WERI-Rb-1 (cell line): ENCODE measurements around the gene P2RY2.

ENCODE experiments used
- DNase-seq: peaks from one replicate; pipeline ENCODE4 v3.0.0-alpha.2; 2020
- H3K27ac ChIP-seq: fragments of 250-450 bp; sonication (Bioruptor Pico); 2 replicates; pipeline ENCODE4 v1.5.1; 2020; ENCODE audit warnings: mild to moderate bottlenecking, moderate library complexity
- H3K27me3 ChIP-seq: fragments of 250-450 bp; sonication (Bioruptor Pico); 2 replicates; pipeline ENCODE4 v1.5.1; 2021; ENCODE audit warnings: mild to moderate bottlenecking, low read depth, moderate library complexity; ENCODE audit not compliant: insufficient read depth, severe bottlenecking
- H3K36me3 ChIP-seq: fragments of 250-450 bp; sonication (Bioruptor Pico); 2 replicates; pipeline ENCODE4 v1.5.1; 2020; ENCODE audit warnings: mild to moderate bottlenecking, moderate library complexity
- H3K4me3 ChIP-seq: 2 replicates; pipeline ENCODE4 v1.5.1; 2011; ENCODE audit warnings: low read depth, mild to moderate bottlenecking, control low read depth, low read length
- H3K9me3 ChIP-seq: fragments of 250-450 bp; sonication (Bioruptor Pico); 2 replicates; pipeline ENCODE4 v1.5.1; 2021; ENCODE audit warnings: mild to moderate bottlenecking, moderate library complexity; ENCODE audit not compliant: severe bottlenecking
- TF ChIP-seq, protein P1 (sequence below): IDR thresholded peaks from 2 replicates; pipeline ENCODE4 v1.5.1; 2011; ENCODE audit warnings: low read depth, mild to moderate bottlenecking, control low read depth, inconsistent platforms, low read length

The P2RY2 gene

DNA sequence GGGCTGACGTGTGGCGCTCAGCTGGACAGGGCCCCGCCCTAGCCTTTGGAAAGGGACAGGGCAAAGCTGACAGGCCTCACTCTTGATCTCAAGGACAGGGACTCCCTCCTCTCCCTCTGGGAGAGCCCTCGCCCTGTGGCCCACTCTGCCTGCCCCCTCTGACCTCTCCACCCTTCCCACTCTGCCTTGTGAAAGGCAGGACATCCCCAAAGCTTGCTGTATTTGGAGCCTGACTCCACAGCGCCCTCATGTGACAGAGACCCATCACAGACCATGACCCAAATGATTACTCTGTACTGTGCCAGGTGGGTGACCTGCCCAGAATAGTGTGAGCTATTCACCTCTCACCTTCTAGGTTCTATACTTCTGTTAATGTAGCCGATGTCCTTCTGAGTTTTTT lies 18.8 kb downstream of the P2RY2 start:
- DNase-seq = peak; percentile 77
- Histone ChIP-seq H3K27ac (no peak overlapping the region), H3K9me3 (no peaks in the 10 kb centered on the region), H3K27me3 (no peaks in the 10 kb centered on the region), H3K4me3 (no peak overlapping the region), H3K36me3 (no peaks in the 10 kb centered on the region)
- TF ChIP-seq, protein P1, sequence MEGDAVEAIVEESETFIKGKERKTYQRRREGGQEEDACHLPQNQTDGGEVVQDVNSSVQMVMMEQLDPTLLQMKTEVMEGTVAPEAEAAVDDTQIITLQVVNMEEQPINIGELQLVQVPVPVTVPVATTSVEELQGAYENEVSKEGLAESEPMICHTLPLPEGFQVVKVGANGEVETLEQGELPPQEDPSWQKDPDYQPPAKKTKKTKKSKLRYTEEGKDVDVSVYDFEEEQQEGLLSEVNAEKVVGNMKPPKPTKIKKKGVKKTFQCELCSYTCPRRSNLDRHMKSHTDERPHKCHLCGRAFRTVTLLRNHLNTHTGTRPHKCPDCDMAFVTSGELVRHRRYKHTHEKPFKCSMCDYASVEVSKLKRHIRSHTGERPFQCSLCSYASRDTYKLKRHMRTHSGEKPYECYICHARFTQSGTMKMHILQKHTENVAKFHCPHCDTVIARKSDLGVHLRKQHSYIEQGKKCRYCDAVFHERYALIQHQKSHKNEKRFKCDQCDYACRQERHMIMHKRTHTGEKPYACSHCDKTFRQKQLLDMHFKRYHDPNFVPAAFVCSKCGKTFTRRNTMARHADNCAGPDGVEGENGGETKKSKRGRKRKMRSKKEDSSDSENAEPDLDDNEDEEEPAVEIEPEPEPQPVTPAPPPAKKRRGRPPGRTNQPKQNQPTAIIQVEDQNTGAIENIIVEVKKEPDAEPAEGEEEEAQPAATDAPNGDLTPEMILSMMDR = peak; percentile 90

DNA sequence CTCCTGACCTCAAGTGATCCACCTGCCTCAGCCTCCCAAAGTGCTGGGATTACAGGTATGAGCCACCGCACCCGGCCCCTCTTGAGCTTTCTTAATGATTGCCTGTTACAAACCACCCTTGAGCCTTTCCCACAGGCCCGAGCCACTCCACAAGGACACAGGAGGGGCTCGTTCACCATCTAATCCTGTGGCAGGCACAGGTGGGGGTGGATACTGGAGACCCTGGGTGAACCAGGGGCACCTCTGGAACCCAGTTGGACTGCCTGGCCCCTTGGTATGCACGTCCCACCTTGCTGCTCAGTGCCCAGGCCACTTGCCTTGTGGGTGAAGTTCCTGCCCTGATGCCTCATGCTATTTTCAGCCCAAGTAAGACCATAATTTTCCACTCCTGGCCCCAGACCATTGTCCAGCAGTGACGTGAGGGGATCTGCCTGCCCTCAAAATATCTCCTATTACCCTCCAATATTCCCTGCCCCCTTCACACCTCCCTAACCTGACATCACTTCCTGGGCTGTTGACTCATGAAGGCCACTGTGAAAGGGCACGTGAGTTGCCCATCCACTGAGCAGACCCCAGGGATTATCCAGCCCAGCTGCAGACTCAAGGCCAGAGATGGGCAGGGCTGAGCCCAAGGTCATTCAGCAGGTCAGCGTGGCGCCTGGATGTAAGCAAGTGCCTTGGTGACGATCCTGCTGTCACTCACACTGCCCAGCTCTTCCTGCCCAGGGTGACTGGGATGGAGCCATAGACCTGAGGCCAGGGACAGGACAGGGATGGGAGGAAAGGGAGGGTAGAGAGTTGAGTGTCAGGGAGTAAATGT lies 19.6 kb downstream of the P2RY2 start:
- TF ChIP-seq, protein P1 = no peak
- no peaks in the 10 kb centered on the region for H3K27me3 ChIP-seq
- no peak overlapping the region for H3K4me3 ChIP-seq
- DNase-seq = peak; percentile 32
- H3K27ac ChIP-seq = no peak overlapping the region
- H3K36me3 ChIP-seq = no peaks in the 10 kb centered on the region
- no peaks in the 10 kb centered on the region for H3K9me3 ChIP-seq

DNA sequence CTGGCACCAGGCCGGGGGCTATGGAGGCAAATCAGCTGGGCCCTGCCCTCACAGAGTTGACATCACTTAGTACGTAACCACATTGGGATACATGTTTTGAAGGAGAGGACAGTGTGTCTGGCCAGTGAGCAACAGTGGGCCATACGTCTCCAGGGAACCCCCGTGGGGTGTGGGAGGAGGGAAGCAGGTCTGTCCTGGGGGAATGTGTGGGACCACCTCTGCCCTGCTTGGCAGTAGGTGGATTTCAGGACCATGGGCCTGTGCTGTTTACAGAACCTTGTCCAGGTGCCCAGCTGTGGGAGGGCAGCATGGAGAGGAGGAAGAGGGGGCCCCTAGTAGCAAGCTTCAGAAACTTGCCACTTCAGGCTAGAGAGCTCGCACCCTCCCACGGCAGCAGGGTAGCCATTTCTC lies 21.0 kb downstream of the P2RY2 start:
- no peaks in the 10 kb centered on the region for H3K36me3 ChIP-seq
- no peaks in the 10 kb centered on the region for H3K27me3 ChIP-seq
- no peak overlapping the region for H3K4me3 ChIP-seq
- no peaks in the 10 kb centered on the region for H3K9me3 ChIP-seq
- no peak overlapping the region for H3K27ac ChIP-seq
- DNase-seq = no peak
- TF ChIP-seq, protein P1 = no peak

DNA sequence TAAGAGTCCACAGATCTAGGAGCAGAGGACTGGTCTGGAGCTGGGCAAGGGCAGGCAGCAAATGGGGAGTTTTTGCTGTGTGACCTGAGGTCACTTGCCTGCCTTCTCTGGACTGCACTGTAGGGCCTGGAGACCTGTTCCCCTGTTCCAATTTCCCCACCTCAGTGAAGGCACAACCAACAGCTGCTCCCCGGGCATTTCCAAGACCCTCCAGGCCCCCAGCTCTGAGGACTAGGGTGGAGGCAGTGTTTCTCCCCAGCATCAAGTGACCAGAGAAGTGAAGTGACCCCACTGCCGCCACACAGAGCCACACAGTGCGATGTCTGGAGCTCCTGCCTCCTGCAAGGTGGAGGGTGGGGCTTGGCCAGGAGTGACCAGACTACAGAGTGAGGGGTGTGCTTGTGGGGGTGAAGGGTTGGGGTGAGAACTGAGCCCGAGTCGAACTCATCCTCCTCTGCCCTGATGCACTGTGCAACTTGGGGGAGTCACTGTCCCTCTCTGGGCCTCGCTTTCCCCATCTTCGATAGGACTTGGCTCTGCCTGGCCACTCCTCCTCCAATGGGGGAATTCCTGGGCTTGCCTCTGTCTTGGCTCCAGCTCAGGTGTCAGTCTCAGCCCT lies 21.6 kb downstream of the P2RY2 start:
- Histone ChIP-seq H3K36me3 (no peaks in the 10 kb centered on the region), H3K9me3 (no peaks in the 10 kb centered on the region), H3K4me3 (no peak overlapping the region), H3K27ac (no peak overlapping the region), H3K27me3 (no peaks in the 10 kb centered on the region)
- TF ChIP-seq, protein P1 = no peak
- no peak for DNase-seq

DNA sequence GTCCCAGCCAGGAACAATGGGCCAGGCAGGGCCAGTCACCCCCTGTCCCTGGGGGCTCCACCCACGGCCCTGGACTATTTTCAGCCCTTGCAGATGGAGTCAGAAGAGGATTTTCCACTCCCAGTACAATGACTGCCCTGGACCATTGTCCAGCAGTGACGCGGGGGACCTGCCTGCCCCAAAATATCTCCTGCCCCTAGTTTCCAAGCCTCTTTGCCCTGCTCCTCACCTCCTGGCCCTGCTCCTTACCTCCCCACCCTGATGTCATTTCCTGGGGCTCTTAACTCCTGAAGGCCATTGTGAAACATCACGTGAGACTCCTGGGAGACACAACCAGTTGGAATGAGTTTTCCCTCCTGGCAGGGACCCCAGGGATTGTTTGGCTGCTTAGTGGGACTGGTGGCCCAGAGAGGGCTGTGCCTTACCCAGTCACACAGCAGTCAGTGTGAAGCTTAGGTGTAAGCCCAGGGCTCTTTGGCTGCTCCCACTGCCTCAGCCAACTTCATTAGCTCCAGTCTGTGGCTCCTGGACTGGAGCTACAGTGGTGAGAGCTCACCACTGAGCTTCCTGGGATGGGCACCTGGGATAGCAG lies 22.2 kb downstream of the P2RY2 start:
- Histone ChIP-seq H3K36me3 (no peaks in the 10 kb centered on the region), H3K4me3 (no peak overlapping the region), H3K27ac (no peak overlapping the region), H3K9me3 (no peaks in the 10 kb centered on the region), H3K27me3 (no peaks in the 10 kb centered on the region)
- TF ChIP-seq, protein P1 = no peak
- DNase-seq = no peak
